HG02763 (cell line): Measurements from ENCODE around the gene UBR7.
"Not testable (repeated sequence)": the region's sequence is repeated elsewhere in the genome, so short reads cannot be mapped to it uniquely, and the experiment has no call there.

Source experiments
- ATAC-seq: cut with Tn5 transposase; IDR thresholded peaks from one replicate; pipeline ENCODE4 v1.9.1; 2021; ENCODE audit warnings: mild to moderate bottlenecking, moderate library complexity; ENCODE audit not compliant: unreplicated experiment

Gene UBR7

GRCh38 chr14:93206793-93207467 lies at the start of gene UBR7, which contains the start of gene GON7:
UBR7 (plus strand) TSS chr14:93207256; CDS start chr14:93207292, 36 bp downstream.
GON7 (minus strand) TSS chr14:93207065; CDS start chr14:93207037, 28 bp downstream.
- peak; percentile 83 for ATAC-seq

GRCh38 chr14:93158349-93158748 lies 48.7 kb upstream of the UBR7 start:
- ATAC-seq = not testable (repeated sequence)

GRCh38 chr14:93159625-93160352 lies 47.3 kb upstream of the UBR7 start:
- not testable (repeated sequence) for ATAC-seq

GRCh38 chr14:93160353-93160801 lies 46.7 kb upstream of the UBR7 start:
- ATAC-seq = no peak

- ATAC-seq = no peak
Measured at GRCh38 chr14:93161411-93161940, 45.6 kb upstream of the UBR7 start.

GRCh38 chr14:93163564-93163963 lies 43.5 kb upstream of the UBR7 start:
- no peak for ATAC-seq

- ATAC-seq = not testable (repeated sequence)
Measured at GRCh38 chr14:93165271-93166265, 41.5 kb upstream of the UBR7 start.

- not testable (repeated sequence) for ATAC-seq
Measured at GRCh38 chr14:93168610-93169009, 38.4 kb upstream of the UBR7 start.

- not testable (repeated sequence) for ATAC-seq
Measured at GRCh38 chr14:93169619-93170018, 37.4 kb upstream of the UBR7 start.

GRCh38 chr14:93170141-93170540 lies 36.9 kb upstream of the UBR7 start:
- ATAC-seq = not testable (repeated sequence)

- ATAC-seq = no peak
Measured at GRCh38 chr14:93171376-93171775, 35.7 kb upstream of the UBR7 start.

- ATAC-seq = no peak
Measured at GRCh38 chr14:93173943-93174395, 33.1 kb upstream of the UBR7 start.

- ATAC-seq = not testable (repeated sequence)
Measured at GRCh38 chr14:93174731-93175130, 32.3 kb upstream of the UBR7 start.

GRCh38 chr14:93175492-93175891 lies 31.6 kb upstream of the UBR7 start:
- no peak for ATAC-seq

GRCh38 chr14:93183596-93184317 lies 23.3 kb upstream of the UBR7 start:
- ATAC-seq = no peak

GRCh38 chr14:93184391-93185348 lies 22.4 kb upstream of the UBR7 start, which contains the start of the genes LYSET and MOAP1:
LYSET (plus strand) TSS chr14:93185317; CDS start chr14:93185406, 89 bp downstream.
MOAP1 (minus strand) TSS chr14:93184897; CDS start chr14:93184242, 655 bp downstream.
- ATAC-seq = peak; percentile 83

GRCh38 chr14:93185349-93185720 lies 21.7 kb upstream of the UBR7 start:
- no peak for ATAC-seq

GRCh38 chr14:93186466-93186865 lies 20.6 kb upstream of the UBR7 start:
- ATAC-seq = no peak

- ATAC-seq = no peak
Measured at GRCh38 chr14:93186956-93187355, 20.1 kb upstream of the UBR7 start.
